HuH-7 (cell line): ENCODE data around the gene CDC37.

Experiments used
- DNase-seq: peaks from one replicate; pipeline ENCODE4 v3.0.0; 2011; ENCODE audit warnings: low spot score

CDC37 gene

DNA sequence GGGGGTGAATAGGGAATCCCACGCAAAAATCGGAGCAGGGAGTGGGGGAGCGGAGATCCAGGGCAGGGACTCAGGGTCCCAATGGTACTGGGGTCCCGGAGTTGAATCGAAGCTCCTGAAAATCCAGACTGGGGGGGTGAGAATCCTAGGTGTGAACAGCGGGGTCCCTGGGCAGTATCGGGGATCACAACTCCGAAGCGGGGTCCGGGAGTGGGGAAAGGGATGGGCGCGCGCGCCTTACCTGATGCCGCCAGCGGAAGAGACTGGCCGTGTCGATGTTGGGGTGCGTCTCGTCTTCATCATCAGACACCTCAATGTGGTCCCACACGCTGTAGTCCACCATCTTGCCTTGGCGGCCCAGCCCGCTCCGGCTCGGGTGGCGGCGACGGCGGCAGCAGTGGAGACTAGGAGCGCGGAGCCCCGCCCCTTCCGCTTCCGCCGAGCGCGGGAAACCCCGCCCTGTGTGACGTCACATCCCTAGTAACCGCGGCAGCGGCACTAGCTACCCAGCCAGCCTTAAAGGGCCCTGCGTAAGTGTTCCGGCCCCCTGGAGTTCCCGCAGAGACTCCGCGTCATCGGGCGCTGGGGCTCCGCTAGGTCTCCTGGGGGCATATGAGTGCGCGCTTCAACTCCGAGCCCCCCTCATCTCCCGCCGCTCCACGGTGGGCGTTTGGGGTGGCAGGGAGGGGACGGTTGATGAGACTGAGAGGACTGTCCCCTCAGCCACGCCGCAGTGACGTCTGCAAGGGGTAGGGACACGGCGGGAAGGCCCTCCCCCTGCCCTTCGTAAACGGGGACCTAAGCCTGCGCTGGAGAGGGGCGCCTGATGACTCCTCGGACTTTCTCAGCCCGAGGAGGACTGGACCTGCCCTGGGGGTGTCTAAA is at the start of gene CDC37:
Gene CDC37, minus strand, starts transcription at position 406 of the 885 bp plus-strand sequence. Its CDS starts 63 bp downstream, at position 343.
- peak; percentile 95 for DNase-seq

DNA sequence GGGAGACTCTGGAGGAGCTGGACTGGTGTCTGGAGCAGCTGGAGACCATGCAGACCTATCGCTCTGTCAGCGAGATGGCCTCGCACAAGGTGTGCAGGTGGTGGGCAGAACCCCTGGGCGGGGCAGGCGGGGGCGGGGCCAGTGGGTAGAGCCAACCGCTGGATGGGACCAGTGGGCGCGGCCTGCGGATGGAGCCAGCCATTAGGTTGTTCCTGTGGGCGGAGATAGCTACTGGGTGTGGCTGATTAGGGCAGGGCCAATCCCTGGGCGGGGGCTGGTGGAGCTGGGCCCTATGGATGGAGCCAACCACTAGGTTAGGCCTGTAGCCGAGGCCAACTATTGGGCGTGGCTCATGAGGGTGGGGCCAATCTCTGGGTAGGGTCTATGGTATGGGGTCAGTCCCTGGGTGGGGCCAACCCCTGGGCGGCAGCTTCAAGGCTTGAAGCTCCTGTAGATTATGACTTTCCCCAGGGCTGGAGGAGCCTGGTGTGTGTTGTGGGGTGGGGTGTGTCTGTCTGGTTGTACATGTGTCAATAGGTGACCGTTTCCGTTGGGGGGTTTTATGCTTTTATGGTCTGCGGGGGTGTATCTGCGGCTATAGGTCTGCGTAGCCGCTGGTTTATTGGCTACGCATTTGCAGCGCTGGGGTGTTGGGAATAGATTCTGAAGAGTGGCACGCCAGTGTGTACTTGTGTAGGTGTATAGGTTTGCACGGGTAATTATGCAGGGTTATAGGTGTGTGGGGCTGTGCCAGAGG is 47.7 kb upstream of the CDC37 start:
- no peak for DNase-seq

DNA sequence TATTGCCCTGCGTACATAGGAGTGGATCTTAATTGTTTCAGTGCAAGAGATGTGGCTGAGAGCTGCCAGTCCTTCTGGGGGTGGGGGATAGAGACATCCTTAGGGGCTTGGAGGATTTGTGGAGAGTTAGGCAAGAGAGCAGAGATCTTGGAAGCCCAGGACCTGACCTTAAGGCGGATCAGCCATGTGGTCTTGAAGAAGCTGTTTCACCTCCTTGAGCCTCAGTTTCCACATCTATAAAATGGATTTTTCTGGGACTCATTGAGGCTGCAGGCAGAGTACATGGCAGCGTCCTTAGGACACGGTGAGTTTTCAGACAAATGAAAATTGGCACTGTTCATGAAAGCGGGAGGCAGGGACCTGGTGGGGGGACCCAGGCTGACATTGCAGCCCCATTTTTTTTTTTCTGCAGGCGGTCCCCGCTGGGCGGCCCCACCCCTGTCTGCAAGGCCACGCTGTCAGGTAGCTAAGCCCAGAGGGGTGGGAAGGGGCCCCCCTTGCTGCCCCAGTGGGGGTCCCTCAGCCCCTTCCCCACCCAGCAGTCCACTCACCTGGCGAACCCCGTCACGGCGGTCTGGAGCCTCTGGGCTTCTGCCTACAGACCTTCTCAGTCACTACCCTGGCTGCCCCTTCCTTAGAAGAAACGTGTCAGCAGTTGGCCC is 47.0 kb upstream of the CDC37 start:
- DNase-seq, result no peak

DNA sequence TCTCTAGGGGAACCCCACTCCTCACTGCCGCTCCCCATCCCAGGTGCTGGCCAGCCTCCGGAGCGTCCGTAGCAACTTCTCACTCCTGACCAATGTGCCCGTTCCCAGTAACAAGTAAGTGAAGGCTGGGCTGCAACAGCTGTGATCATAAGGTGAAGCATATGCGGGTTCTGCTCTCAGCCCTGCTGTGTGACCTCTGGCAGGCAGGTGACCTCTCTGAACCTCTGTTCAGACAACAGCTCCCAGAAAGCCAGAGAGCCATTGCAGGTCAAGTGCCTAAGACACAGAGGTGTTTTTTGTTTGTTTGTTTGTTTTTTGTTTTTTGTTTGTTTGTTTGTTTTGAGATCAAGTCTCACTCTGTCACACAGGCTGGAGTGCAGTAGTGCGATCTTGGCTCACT is 45.7 kb upstream of the CDC37 start:
- no peak for DNase-seq

DNA sequence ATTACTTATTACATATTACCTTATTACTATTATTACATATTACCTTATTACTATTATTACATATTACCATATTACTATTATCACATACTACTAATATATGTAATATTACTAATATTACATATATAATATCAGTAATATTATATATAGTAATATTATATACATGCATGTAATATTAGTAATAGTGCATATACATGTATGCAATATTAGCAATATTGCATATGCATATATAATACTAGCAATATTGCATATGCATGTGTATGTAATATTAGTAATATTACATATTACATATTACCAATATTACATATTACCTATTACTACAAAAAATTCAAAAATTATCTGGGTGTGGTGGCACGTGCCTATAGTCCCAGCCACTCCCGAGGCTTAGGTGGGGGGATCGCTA is 39.4 kb upstream of the CDC37 start:
- DNase-seq, result no peak

DNA sequence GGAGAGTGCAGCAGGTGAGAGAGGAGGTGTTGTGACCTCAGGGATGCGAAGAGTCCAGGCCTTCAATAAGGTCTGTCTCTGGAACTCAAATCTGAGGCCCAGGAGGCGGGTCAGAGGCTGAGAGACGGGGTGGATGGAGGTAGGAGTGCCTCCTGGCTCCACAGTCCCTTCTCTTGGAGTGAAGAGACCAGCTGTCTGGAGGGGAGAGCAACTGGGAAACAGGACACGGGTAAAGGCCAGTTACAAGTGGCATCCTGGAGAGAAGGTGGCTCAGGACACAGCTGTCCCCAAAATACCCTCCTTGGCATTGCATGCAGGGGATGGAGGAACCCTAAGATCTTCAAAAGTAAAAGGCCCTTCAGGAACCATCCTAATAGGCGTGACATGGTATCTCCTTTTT is 36.2 kb upstream of the CDC37 start:
- no peak for DNase-seq

DNA sequence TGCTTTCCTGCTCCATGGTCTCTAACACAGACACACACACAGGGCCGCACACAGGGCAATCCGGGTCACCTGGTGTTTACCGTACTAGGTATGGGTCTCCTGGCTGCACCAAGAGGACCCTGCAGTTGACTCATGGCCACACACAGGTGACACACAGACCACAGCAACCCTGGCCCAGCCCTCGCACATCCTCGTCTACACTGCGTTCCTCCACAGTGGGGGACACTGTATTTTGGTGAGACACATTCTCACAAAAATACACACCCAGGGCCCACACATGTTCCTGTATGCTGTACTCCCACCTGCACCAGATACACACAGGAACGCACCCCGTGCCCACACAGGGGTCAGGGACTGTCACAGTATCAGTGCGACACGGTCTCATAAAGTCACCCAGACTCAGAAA is 29.8 kb upstream of the CDC37 start:
- DNase-seq, result no peak

DNA sequence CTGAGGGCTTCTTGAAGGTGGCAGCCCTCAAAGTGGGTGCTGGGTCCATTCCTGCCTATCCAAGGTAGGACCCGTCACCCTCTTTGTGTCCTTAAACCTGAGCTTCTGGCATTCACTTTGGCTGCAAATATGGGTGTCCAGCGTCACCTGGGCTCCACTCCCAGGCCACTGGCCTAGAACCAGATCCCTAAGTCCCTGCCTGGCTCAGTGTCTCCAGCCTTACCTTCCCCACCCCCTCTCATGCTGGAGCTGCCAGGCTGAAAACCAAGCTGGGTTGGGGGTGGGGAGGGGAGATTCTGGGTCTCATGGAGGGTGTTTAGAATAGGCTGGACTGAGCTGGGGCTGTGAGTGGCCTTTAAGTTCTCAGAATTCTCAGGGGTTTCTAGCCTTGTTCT is 29.4 kb upstream of the CDC37 start:
- no peak for DNase-seq

DNA sequence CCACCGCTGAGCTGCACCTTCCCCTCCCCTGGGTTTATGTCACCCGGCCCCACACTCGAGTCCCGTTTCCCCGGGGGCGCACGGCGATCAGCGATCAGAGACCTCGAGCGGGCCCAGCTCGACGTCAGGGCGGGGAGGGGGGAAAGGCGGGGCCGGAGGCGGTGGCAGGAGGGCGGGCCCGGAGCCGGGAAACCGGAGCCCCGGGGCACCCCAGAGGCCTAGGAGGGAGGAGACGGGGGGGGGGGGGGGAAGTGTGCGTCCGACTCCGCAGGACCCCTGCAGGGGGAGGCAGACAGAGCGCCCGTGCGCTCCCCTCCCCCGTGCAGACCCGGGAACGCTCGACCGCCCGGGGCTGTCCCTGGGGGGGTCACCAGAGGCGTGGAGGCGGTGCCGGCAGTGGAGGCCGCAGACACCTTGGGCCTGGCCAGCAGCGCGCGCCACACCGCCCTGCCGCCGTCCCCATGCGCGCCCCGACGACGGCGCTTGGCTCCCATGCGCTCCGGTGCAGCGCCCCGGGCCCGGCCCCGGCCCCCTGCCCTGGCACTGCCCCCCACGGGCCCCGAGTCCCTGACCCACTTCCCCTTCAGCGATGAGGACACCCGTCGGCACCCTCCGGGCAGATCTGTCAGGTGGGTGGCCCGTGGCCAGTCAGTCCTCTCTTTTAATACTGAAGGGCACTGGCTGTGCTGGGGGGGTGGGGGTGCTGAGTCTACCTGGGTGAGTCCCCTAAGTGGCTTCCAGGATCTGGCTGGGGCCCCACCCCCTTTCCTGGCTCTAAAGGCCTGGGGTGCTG is 28.8 kb upstream of the CDC37 start:
- DNase-seq, result peak; percentile 62

DNA sequence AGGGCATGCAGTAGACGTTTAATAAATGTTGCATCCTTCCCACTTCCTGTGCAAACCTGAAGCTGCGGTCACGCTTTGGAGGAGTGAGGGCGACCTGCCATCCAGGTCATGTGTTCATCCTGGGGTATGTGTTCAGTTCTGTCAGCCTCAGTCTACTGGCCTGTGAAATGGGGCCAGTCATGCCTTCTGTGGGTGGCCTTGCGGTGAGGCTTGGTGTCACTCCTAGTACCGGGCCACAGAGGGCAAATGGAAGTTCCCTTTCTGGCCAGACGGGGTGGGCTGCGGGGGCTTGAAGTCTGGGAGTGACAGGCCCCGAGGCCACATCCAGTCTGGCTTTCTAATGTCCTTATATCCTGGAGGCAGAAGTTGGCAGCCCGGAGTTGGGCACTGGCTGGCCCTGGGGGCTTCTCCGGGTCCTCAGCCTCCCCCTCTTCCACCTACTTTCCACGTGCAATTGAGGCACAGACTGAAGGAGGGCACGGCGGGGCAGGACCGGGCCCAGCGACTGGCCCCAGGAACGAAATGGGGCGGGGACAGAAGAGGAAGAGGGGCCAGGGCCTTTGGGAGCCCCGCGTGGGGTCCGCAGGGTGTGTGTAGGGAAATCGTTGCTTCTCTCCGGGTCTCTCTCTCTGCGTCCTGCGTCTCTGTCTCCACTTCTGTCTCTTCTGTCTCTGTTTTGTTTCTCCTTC is 28.1 kb upstream of the CDC37 start:
- no peak for DNase-seq

DNA sequence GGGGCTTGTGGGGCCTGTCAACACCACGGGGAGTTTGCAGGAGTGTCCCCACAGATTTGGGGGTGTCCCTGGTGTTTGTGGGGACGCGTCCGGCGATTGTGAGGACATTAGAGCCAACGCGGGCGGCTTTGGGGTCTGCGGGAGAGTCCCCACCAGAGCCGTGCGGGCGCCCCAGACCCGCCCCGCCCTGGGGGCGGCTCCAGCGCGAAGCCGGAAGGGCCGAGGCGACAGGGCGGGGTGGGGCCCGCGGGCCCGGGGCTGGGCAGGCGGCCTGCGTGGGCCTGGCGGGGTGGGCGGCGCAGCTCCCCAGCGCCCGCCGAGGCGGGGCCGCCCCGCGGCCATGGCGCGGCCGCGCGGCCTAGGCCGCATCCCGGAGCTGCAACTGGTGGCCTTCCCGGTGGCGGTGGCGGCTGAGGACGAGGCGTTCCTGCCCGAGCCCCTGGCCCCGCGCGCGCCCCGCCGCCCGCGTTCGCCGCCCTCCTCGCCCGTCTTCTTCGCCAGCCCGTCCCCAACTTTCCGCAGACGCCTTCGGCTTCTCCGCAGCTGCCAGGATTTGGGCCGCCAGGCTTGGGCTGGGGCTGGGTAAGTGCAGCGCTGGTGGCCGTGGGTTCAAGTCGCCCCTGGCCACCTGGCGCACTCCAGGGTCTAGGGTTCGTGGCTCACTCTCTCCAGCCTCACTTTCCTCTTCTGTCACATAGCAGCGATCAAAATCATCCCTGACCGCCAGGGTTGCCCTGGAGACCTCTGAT is 27.3 kb upstream of the CDC37 start:
- peak; percentile 68 for DNase-seq

DNA sequence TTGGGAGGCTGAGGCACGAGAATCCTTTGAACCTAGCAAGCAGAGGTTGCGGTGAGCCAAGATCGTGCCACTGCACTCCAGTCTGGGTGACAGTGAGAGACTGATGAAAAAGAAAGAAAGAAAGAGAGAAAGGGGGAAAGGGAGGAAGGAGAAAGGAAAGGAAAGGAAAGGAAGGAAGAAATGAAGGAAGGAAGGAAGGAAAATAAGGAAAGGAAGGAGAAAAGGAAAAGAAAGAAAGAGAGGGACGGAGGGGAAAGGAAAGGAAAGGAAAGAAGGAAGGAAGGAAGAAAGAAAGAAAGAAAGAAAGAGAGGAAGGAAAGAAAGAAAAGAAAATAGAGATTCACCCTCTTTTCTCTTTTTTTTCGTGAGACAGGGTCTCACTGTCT is 25.6 kb upstream of the CDC37 start:
- no peak for DNase-seq

DNA sequence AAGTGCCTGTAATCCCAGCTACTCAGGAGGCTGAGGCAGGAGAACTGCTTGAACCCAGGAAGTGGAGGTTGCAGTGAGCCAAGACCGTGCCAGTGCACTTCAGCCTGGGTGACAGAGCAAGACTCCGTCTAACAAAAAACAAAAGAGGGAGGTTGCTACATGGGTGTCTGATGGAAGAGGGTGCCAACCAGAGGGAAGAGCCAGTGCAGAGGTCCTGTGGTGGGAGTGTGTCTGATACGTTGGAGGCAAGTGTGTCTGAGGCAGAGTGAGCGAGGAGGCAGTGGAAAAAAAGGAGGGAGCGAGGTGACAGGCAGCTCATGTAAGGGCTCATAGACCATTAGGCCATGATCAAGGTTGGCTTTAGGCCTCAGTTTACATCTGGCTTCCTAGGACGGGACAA is 23.8 kb upstream of the CDC37 start:
- no peak for DNase-seq

DNA sequence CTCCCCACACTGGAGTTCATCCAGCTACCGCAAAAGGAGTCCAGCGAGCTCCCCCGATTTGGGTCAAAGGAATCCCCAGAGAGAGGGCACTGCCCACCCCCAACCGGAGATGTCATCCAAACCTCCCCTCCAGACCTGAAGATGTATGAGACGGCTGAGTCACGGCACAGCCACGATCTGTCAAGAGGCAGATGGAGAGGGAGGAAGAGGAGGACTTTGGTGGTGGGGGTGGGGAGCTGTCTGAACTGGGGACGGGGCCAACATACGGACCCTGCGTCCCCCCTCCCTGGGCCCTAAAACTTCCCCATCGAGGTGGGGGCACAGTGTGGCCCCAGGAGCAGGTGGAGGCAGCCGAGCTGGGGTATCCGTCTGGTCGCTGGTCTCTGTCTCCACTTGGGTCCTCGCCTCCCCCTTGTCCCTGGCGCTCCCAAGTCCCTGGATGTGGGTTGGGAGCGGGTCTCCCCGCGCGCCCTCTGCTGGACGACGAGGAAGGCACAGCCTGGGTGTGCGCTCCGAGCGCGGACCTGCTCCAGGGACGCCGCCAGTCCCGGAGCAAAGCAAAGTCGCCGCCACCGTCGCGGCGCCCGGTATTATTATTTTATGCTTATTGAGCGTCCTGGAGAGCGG is 20.8 kb upstream of the CDC37 start:
- peak; percentile 92 for DNase-seq

DNA sequence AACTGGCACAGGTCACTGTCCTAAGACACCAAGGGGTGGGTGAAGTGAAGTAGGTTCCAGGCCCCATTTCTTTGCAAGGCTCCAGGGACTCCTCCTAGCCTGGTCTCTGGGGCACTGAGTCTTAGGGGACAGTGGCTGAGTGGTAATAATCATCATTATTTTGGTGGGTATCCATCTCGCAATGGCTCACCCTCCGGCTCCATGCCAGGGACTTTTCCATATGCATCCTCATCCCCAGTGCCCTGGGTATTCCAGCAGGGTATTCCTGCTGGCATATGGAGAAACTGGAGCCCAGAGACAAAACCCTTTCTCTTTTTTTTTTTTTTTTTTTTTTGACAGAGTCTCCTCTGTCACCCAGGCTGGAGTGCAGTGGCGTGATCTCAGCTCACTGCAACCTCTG is 19.5 kb upstream of the CDC37 start:
- no peak for DNase-seq

DNA sequence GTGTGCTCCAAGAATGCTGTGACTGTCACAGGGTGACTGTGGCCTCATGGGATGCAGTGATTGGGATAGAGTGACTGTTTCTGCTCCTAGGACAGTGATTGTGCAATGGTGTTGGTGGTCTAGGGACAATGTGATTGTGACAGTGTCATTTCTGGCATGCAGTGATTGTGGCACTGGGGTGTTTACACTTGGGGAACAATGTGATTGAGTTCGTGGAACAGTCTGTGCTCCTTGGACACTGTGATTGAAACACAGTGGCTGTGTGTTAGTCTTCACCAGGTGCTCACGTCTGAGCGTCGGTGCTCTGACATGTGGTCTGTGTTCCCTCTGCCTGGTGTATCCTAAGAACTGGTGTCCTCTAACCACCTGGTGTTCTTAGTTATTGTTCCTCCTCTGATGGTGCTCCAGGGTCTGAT is 18.7 kb upstream of the CDC37 start:
- peak; percentile 45 for DNase-seq

DNA sequence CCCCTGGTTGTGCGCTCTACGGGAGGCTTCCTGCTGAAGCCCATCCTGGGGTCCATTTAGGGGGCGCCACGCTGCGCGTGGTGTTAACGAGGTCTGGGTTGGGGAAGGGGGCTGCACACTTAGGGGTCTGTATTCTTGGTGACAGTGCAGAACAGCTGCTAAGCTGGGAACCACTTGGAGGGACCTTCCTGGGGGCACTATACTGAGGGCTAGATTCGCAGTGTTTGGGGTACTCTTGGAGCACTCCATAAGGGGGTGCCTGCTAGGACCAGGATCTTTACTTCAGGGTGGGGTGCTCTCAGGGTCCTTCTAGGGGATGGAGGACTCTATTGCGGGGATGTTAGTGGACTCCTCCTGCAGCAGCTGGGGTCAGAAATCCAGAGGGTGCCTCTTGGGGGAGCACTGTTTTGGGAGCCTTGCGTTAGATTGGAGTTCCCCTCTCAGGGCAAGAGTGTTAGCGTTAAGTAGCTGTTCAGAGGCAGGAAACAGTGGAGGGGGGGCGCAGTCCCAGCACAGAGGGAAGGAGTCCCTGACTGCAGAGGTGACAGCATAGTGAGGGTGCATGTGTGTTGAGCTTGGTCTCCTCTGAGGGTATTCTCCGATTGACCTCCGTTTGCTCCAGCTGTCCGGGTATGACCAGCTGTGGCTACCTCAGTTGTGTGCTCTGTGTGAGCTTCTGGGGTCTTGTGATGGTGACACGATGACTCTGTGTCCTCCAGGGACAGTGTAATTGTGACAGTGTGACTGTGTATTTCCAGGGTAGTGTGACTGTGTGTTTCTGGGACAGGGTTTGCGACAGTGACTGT is 18.1 kb upstream of the CDC37 start:
- no peak for DNase-seq

DNA sequence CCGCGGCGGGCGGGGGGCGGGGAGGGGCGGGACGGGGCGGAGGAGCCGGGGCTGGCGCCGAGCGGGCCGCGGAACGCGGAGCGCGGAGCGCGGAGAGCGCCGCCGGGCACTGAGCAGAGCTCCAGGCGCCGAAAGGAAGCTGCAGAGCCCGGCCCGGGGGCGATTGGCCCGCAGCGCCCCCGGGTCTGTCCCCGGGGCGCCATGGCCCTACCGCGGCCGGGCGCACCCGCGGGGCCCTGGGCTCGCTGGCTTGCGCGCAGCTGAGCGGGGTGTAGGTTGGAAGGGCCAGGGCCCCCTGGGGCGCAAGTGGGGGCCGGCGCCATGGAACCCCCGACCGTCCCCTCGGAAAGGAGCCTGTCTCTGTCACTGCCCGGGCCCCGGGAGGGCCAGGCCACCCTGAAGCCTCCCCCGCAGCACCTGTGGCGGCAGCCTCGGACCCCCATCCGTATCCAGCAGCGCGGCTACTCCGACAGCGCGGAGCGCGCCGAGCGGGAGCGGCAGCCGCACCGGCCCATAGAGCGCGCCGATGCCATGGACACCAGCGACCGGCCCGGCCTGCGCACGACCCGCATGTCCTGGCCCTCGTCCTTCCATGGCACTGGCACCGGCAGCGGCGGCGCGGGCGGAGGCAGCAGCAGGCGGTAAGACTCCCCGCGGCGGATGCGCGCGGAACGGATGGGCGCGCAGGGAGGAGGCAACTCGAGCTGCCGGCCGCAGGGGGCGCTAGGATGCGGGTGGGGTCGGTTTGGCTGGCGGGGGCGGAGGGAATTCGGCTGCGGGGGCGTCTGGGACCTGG is 17.3 kb upstream of the CDC37 start, which contains the start of gene PDE4A:
Gene PDE4A, plus strand, starts transcription at position 95 of the 796 bp plus-strand sequence. Its CDS starts 227 bp downstream, at position 322.
- peak; percentile 73 for DNase-seq
